Mesenteric fat pad (tissue), 1 donor: ENCODE measurements around the gene GNMT. TPM values are rescaled to one million over a fixed set of nuclear protein-coding genes. Genes with fewer than 3 reads are reported as not detected.
"Not testable (repeated sequence)": the region's sequence is repeated elsewhere in the genome, so short reads cannot be mapped to it uniquely, and the experiment has no call there.

Experiments
- DNase-seq: peaks from one replicate; pipeline ENCODE4 v3.0.0-alpha.2; 2020; ENCODE audit warnings: low spot score
- total RNA-seq: library from RNA; stranded (reverse); fragmentation: NEBNext Ultra II Directional; extraction: Animal tissue kit (Norgen Biotek cat#: 25700); gene quantifications from one replicate; pipeline ENCODE4 v1.2.1, GENCODE V29; 2021
- donor health status: DM: yes; HTN: yes; CAD: no.

GNMT gene
- total RNA-seq, 1 donor from 2014 or later: 0.61 TPM

- no peak for DNase-seq
Measured at GRCh38 chr6:42973926-42974325, 13.4 kb downstream of the GNMT start.

DNA sequence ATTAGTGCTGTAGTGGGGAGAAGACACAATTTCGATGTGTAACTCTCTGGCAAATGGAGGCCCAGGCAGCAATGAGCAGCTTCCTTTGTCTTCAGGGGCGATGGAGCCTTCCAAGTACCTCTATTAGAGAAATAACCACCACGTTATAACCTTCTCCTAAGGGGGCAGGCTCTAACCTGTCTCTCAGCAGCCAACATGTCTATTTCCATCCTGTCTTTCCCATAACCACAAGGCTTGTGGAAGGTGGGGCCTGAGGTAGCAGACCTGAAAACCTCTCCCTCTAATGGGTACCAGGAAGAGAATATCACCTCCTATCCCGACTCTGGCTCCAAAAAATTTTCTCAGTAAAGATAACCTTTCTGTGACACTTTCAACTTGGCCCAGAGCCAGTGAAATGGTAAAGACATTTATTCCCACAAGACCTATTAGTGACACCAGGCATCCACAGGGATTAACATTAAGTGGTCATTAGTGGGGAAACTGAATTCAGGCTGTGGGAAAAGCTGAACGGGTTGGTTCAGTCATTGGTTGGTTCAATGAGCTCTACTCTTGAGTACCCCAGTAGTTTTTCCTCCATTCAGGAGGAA, 14.5 kb downstream of the GNMT start:
- no peak for DNase-seq

DNA sequence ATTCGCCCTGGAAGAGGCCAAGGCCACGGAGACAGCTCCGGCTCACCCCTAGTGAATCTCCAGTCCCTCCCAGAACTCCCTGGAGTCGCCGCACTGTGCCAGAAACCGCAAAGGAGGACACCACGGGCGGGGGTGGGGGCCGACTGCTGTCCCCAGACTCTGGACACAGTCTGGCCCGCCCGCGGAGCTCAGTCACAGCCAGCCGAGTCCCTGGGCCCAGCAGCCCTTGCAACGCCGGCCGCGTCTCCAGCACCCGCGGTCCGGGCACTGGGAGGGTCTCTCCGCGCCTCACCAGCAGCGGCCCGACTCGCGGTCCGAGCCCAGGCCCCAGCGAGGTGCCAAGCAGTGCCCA, 17.9 kb downstream of the GNMT start:
- DNase-seq: no peak

DNA sequence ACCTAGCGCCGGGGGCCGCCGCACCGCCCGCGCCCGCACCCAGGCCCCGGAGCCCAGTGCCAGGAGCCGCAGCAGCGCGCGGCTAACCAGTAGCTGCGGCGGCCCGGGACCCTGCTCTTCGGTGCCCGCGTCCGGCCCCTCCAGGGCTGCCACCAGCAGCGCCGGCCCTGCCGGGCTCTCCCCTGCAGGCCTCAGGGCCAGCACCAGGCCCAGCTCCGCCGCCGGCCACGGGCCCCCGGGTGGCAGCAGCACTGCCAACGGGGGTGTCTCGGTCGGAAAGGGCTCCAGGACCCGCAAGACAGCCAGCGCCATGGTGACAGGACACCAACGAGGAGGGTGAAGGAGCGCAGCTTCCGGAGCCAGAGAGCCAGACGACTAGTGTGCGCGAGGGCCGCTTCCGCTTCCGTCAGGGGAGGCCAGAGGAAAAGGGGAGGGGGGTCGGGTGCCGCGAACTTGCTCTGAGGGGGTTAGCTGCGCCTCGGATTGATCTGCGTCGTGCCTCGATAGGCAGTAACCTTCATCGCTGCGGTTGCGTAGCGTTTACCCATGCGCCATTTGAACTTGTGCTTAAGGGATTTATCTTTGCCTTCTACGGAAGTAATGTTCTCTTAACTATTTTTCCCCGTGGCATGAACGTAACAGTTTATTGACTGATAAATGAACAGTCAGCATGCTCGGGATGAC, 18.4 kb downstream of the GNMT start, which contains the start of gene PEX6:
Gene PEX6 (minus strand): TSS at position 343 of the 684 bp plus-strand sequence. CDS start 31 bp downstream, at position 312.
- peak; percentile 96 for DNase-seq

- DNase-seq: no peak
Measured at GRCh38 chr6:42979523-42980177, 19.1 kb downstream of the GNMT start.

DNA sequence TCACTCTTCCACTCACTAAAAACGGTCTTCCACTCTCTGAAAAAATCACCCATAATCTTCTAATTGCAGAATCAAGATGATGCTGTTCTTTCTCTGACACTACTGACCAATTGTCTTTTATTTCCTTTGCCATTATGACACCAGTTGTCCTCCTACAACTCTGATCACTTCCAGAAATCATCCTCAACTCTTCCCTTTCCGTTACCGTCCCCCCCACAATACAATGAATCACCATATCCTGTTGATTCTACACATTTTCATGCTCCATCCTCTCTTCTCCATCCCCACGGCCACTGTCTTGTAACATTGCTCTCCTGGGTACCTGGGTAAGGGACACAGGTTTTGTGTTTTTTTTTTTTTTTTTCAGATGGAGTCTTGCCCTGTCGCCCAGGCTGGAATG, 21.3 kb downstream of the GNMT start:
- no peak for DNase-seq

DNA sequence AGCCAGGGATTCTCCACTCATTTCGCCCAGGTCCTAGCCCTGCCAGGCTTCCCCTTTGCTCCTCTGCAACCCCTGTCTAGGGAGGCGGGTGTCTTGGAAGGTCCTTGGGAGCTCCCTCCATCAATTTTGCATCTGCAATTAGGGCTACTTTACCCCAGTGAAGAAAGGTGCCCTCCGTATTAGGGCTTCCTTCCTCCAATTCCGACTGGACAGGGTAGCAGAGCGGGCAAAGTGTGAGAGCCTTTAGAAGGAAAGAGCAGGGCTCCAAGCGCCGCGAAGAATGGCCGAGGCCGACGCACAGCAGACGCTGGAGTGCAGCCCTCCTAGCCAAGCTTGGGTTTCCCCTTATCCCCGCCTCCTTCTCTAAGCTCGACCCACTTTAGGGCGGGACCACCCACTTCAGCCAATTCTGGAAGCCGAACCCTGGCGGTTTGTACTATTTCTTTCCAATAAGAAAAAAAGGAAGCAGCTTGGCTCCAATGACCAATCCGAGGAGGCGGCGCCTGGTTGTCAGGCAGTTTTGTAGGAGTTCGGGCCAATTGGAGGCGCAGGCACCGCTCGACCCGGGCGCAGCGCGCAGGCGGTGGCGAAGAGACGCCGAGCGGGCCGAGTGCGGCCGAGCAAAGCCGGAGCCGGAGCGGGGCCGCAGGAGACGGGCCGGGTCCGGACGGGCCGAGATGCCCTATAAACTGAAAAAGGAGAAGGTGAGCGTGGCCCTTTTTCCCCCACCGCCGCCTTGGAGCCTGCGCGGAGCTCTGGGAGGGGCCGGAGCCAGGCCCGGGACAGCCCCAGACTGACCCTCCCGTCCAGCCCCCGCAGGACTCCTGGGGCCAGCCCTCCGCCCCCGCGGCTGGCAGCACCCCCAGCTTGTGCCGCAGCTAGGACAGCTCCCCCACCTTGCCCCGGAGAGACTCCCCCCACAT, 23.7 kb downstream of the GNMT start, which contains the start of gene PPP2R5D:
Gene PPP2R5D (plus strand): TSS at position 570 of the 923 bp plus-strand sequence. CDS start 108 bp downstream, at position 678.
- DNase-seq: peak; percentile 97

DNA sequence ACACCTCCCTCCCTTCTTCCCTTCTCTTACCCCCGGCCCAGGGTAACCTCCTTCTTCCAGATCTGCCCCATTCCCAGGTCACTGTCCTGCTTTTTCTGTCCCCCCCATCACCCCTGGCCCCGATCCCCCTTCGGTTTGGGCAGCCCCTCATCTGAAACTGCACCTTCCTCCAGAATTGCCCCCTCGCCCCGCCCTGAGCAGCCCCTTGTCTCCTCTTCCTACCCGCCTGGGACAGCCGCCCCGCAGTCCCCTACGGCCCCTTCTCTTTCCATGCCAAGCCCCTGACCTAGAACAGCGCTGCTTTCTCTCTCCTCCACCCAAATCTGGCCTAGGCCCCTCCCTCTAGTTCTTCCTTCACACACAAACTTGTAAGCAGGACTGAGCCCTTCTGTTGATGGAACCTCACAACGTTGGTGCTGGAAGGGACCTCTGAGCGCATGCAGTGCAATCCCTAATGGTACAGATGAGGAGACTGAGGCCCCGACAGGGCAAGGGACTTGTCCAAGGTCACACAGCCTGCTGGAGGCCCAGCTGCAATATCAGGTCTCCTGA, 24.4 kb downstream of the GNMT start:
- no peak for DNase-seq

DNA sequence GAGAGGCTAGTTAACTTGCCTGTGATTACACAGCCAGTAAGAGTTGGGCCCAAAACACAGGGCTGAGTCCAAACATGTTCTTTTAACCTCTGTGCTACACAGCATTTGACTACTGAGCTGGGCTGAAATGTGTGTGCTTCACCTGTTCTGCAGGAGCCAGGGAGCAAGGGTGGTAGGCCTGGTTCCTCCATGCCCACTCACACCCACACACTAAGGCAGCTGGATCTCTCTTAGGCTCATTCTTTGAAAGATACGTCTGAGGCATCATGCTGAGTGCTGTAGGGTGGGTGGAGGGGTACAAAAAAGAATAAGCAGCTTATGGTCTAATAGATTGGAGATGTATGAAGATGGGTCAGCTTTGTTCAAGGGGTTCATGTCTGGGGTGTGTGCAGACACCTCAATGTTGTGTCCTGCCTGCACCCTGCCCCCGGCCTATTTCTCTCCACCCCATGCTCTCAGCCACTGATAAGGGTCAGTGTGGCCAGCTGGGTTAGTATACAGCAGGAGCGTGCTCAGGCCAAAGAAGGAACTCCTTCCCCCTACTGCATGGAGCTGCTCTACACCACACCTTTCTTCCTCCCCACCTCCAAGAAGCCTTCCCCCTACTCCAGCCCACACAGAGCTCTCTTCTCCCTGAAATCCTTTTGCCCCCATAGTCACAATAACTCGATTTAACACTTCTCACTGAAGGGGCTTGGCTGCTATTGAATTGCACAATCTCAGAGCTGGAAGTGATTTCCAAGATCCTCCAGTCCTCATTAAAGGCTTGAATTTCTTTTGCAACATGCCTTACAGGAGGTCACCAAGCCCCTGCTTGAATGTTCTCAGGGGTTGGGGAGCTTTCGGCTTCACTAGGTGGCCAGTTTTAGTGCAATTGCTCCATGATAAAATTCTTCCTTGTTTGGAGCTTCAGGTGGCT, 27.2 kb downstream of the GNMT start:
- no peak for DNase-seq

DNA sequence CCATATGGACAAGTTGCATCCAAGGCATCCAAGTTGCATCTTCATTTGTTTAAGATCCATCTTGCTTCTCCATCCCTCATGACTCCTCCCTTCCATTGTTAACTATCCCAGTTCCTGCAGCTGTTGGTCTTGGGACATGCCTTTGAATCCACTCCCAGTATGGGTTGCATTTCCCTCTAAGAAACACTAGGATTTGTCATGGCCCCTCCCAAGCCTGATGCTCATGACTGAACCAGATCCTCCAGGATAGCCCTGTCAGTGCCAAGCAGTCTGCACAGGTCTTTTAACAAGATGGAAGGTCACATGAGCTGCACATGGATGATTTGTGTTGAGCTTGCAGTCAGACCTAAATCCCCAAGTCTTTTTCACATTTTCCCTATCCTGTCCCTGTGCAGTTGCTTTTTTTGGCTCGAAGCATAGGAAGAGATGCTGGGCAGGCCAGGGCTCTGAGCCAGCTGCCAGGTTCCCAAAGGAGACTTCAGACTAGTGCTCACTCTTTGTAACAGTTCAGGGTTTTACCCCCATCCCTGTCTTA, 28.0 kb downstream of the GNMT start:
- DNase-seq: no peak

DNA sequence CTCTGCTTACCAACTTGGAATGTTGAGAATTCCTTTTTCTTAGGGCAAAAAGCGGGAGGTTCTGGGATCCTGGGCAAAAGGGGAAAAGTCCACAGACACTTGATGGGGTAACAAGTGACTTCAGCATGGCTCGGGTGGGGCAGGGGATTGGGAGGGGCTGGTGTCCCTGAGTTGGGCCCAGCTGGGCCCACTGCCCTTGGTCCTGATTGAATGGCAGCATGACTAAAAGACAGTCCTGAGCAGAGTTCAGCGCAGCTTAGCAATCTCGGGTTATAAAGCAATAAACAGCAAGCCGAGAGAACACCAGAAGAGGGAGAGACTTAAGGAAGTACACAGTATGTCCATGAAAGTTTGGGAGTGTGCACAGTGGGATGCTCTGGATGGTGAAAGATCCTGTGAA, 29.4 kb downstream of the GNMT start:
- no peak for DNase-seq

GRCh38 chr6:42993445-42993844, 32.9 kb downstream of the GNMT start:
- no peak for DNase-seq

GRCh38 chr6:42996513-42996912, 36.0 kb downstream of the GNMT start:
- DNase-seq: no peak

DNA sequence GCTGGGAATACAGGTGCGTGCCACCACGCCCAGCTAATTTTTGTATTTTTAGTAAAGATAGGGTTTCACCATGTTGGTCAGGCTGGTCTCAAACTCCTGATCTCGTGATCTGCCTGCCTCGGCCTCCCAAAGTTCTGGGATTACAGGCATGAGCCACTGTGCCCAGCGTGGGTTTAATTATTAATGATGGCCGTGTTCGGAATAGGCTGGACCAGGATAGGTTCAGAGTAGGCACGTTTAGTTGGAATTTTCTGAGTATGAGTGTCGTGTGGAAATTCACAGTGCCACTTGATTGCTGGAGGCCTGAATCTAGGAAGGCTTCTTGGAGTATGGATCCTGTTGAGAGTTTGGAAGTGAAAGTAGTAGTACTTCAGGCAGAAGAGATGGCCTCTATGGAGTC, 37.7 kb downstream of the GNMT start:
- DNase-seq: not testable (repeated sequence)

DNA sequence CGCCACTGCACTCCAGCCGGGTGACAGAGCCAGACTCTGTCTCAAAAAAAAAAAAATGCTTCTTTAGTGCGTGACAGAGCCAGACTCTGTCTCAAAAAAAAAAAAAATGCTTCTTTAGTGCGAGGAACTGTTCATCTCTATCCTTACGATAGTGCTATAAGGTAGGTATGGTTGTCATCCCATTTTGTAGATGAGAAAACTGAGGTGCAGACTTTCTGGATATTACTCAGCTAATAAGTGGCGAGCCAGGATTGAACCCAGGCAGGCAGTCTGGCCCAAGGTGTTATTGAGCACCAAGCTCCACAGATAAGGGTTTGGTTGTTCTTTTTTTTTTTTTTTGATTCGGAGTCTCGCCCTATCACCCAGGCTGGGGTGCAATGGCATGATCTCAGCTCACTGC, 41.3 kb downstream of the GNMT start:
- no peak for DNase-seq

- DNase-seq: no peak
Measured at GRCh38 chr6:43005844-43006243, 45.3 kb downstream of the GNMT start.

DNA sequence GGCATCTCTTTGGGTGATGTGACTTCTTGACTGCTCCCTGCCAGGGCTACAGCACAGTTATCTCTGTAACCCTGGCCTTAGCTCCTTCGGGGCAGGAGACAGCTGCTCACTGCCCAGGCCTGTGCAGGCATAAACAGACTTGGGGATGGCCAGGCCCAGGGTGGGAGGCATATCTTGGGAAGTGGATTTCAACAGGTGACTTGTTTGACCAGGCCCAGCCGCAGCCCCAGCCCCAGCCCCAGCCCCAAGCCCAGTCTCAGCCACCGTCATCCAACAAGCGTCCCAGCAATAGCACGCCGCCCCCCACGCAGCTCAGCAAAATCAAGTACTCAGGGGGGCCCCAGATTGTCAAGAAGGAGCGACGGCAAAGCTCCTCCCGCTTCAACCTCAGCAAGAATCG, 45.7 kb downstream of the GNMT start:
- no peak for DNase-seq

GRCh38 chr6:43007126-43007525, 46.6 kb downstream of the GNMT start:
- no peak for DNase-seq

- DNase-seq: no peak
Measured at GRCh38 chr6:43009124-43009523, 48.6 kb downstream of the GNMT start.

- no peak for DNase-seq
Measured at GRCh38 chr6:43011207-43011606, 50.7 kb downstream of the GNMT start.
